Activated T-helper 1 cell treated with anti-CD3 and anti-CD28 coated beads, Interleukin-12 subunit alpha, Interleukin-12 subunit beta, Interleukin-2, Interleukin-4 antibody, amounts not matched to agents 30 ng/mL and 10 ng/mL and 1 ng/mL, durations not matched to agents 14 hours and 24 hours and 36 hours (primary cell): Measurements from ENCODE around the gene DDX47. TPM values are rescaled to one million over a fixed set of nuclear protein-coding genes. Genes with fewer than 3 reads are reported as not detected.

Source experiments
- DNase-seq: peaks from one replicate; pipeline ENCODE4 v3.0.0; 2021; ENCODE audit warnings: low spot score
- H3K27ac Mint-ChIP-seq: one replicate; pipeline ENCODE4 v1.8.0; 2021; ENCODE audit warnings: mild to moderate bottlenecking, mixed read lengths
- H3K27me3 Mint-ChIP-seq: one replicate; pipeline ENCODE4 v1.8.0; 2022; ENCODE audit warnings: mild to moderate bottlenecking, moderate library complexity, mixed read lengths; ENCODE audit not compliant: insufficient read depth
- H3K36me3 Mint-ChIP-seq: one replicate; pipeline ENCODE4 v1.8.0; 2021; ENCODE audit warnings: low read depth, mixed read lengths
- H3K4me1 Mint-ChIP-seq: one replicate; pipeline ENCODE4 v1.8.0; 2021; ENCODE audit warnings: low read depth, mixed read lengths
- H3K4me3 Mint-ChIP-seq: one replicate; pipeline ENCODE4 v1.8.0; 2021; ENCODE audit warnings: mild to moderate bottlenecking, moderate library complexity, mixed read lengths
- H3K9me3 Mint-ChIP-seq: one replicate; pipeline ENCODE4 v1.8.0; 2021; ENCODE audit warnings: mixed read lengths
- intact Hi-C: fragments of 100-400 bp; cut with micrococcal nuclease; formaldehyde crosslinking; loops from one replicate; pipeline ENCODE4 v1.15.1; 2024
- total RNA-seq: library from RNA; stranded (reverse); gene quantifications from 2 replicates; pipeline ENCODE4 v1.2.3, GENCODE V29; 2022

DDX47 gene
- total RNA-seq, result 120 and 127 TPM in 2 replicates

DNA sequence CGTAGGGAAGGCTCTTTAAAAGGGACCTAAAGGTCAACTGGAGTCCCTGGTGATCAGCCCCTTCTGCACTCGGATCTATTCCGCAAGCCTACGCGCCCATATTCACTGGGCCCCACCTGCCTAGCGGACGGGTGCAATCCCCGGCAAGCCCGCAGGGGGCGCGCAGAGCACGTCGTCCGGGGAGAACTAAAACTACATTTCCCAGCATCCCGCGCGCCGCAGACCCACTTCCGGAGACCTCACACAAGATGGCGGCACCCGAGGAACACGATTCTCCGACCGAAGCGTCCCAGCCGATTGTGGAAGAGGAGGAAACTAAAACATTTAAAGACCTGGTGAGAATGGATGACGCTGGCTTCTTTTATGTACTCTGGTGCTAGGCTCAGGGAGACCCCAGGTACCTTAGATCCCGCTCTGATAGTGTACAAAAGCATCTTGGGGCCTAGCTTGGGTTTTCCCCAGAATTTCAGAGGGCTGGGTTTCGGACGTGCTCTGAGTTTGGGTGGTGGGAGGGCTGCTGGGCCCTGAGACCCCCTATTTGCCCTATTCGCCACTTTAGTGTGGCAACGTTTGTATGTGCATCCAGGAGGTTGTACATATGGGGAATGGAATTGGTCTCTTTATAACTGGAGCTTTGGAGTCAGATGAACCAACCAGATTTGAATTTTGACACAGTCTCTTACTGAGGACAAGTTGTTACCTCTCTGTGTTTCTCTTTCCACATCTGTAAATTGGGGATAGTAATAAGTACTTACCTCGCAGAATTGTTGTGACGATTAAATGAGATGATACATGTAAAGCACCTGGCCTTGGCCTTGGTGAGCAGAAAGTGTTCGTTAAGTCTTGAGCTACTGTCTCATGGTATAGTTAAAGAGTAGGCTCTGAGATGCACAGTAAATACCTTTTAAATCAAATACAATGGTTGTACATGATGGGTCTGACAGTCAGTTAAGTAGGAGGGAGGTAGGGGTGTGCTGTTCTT lies at the start of gene DDX47:
Gene DDX47, plus strand, starts transcription at position 227 of the 982 bp plus-strand sequence. Its CDS starts 22 bp downstream, at position 249.
- Mint-ChIP-seq H3K4me1 (peaks cover 52% of the 10 kb centered on the region), H3K36me3 (peaks cover 32% of the 10 kb centered on the region)
- intact Hi-C loops, result loop anchor here (1.0 to 10.0 kb wide), 7 partner anchors 10 to 457 kb away; partner anchors contain the start of genes BORCS5, CDKN1B, GSG1 and HEBP1

DNA sequence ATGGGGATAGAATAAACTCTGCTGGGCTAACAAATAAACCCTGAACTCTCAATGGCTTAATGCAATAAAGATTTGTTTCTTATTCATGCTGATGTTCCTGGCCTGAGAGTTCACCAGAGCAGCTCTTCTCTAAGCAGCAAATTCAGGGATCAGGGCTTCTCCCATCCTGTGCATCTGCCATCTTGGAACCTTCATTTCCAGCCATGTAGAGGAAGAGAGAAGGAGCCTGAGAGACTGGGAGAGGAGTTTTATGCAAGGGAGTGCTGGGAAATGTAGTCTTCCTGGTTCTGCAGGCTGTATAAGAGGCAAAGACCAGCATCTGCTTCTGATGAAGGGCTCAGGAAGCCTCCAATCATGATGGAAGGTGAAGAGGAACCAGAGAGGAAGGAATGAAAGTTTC lies 48.3 kb upstream of the DDX47 start:
- peaks cover 2% of the 10 kb centered on the region for H3K27me3 Mint-ChIP-seq
- H3K4me1 Mint-ChIP-seq, result no peaks in the 10 kb centered on the region
- no peak overlapping the region for H3K4me3 Mint-ChIP-seq
- peaks cover 8% of the 10 kb centered on the region for H3K9me3 Mint-ChIP-seq
- intact Hi-C loops, result no loop called here
- H3K27ac Mint-ChIP-seq, result no peak overlapping the region
- no peak for DNase-seq
- H3K36me3 Mint-ChIP-seq, result peaks cover 13% of the 10 kb centered on the region

More for the DNA sequence above, at the start of gene DDX47:
- peak; percentile 94 for DNase-seq
- peak within 1 kb of the TSS; percentile 85 for H3K4me3 Mint-ChIP-seq
- H3K27ac Mint-ChIP-seq, result peak within 1 kb of the TSS; percentile 81
- no peaks in the 10 kb centered on the region for H3K9me3 Mint-ChIP-seq
- no peaks in the 10 kb centered on the region for H3K27me3 Mint-ChIP-seq

DNA sequence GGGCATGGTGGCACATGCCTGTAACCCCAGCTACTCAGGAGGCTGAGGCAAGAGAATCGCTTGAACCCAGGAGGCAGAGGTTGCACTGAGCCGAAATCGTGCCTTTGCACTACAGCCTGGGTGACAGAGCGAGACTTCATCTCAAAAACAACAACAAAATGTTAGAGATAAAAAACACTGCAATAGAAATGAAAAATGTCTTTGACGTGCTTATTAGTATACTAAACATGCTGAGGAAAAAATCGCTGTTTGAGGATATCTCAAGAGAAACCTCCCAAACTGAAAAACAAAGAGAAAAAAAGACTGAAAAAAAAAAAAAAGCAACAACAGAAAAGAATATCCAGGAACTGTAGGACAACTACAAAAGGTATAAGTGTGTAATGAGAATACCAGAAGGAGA lies 42.9 kb upstream of the DDX47 start:
- Mint-ChIP-seq H3K36me3 (peaks cover 7% of the 10 kb centered on the region), H3K27me3 (peaks cover 3% of the 10 kb centered on the region), H3K4me1 (no peaks in the 10 kb centered on the region), H3K4me3 (no peak overlapping the region), H3K9me3 (peaks cover 19% of the 10 kb centered on the region), H3K27ac (no peak overlapping the region)
- intact Hi-C loops, result no loop called here
- no peak for DNase-seq

DNA sequence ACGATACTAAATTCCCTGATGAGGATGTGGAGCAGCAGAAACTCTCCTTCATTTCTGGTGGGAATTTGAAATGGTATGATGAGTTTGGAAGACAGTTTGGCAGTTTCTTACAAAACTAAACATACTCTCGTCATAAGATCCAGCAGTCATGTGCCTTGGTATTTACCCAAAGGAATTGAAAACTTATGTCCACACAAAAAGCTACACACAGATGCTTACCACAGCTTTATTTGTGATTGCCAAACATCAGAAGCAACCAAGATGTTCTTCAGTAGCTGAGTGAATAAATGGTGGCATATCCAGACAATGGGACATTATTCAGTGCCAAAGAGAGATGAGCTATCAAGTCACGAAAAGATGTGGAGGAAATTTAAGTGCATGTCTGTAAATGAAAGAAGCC lies 38.4 kb upstream of the DDX47 start:
- Mint-ChIP-seq H3K4me1 (no peaks in the 10 kb centered on the region), H3K9me3 (peaks cover 12% of the 10 kb centered on the region), H3K27me3 (peaks cover 7% of the 10 kb centered on the region), H3K36me3 (peaks cover 4% of the 10 kb centered on the region), H3K4me3 (no peak overlapping the region), H3K27ac (no peak overlapping the region)
- intact Hi-C loops, result no loop called here
- DNase-seq, result no peak

DNA sequence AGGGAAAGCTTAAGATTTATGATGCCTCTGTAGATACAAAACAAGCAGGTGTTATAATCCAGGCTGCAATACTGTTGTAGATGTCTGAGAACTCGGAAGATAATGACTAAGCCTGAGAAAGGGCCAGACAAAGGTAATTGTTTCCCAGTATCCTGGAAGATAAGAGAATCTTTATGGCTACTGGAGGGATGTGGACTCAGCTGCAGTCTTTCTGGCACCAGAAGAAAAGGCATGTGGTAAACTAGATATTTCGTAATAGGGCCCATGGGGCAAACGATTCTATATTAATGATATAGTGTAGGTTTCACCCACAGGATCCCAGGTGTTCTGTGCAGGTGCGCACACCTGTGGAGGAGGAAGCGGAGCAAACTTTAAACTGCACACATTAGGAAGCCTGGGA lies 36.9 kb upstream of the DDX47 start:
- Mint-ChIP-seq H3K27ac (no peak overlapping the region), H3K36me3 (peaks cover 3% of the 10 kb centered on the region), H3K4me1 (no peaks in the 10 kb centered on the region), H3K27me3 (peaks cover 6% of the 10 kb centered on the region), H3K4me3 (no peak overlapping the region), H3K9me3 (peaks cover 6% of the 10 kb centered on the region)
- DNase-seq, result no peak
- intact Hi-C loops, result no loop called here

DNA sequence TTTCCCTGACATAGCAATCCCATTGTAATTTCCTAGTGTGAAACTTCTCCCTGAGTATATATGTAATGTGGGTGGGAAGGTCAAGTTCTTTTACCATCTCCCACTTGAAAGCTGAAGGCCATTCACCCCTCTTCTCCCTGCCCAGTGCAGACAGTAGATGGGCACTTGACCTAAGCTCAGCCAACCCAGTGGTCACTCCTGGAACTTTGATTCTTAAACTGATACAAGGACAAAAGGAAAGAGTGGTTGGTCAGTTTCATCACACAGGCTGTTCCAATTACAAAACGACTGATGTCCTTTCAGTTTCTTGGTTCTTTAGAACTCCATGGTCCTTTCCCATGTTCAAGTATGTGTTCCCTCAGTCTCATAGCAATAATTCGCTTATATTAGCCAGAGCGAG lies 36.1 kb upstream of the DDX47 start:
- Mint-ChIP-seq H3K4me1 (no peaks in the 10 kb centered on the region), H3K9me3 (peaks cover 2% of the 10 kb centered on the region), H3K27me3 (peaks cover 6% of the 10 kb centered on the region), H3K27ac (no peak overlapping the region), H3K36me3 (peaks cover 2% of the 10 kb centered on the region), H3K4me3 (no peak overlapping the region)
- DNase-seq, result no peak
- intact Hi-C loops, result no loop called here

DNA sequence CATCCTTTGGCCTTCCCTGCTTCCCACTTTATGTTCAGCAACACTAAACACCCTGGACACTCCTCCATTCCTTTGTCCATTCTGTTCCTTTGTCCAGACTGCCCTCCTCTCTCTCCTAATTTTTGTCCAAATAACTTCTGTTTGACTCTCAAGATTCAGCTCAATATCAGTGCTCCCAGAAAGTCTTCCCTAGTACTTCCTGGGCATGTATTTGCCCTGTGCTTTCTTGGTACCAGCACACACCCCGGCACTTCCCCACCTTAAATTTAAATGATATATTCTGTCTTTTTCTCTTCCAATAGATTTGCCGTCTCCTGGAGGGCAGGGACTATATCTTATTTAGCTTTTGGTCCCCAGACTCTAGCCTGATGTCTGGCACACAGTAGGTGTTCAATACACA lies 34.1 kb upstream of the DDX47 start:
- Mint-ChIP-seq H3K27me3 (peaks cover 6% of the 10 kb centered on the region), H3K27ac (no peak overlapping the region), H3K4me1 (no peaks in the 10 kb centered on the region), H3K4me3 (no peak overlapping the region), H3K9me3 (no peaks in the 10 kb centered on the region), H3K36me3 (peaks cover 3% of the 10 kb centered on the region)
- intact Hi-C loops, result no loop called here
- DNase-seq, result no peak

DNA sequence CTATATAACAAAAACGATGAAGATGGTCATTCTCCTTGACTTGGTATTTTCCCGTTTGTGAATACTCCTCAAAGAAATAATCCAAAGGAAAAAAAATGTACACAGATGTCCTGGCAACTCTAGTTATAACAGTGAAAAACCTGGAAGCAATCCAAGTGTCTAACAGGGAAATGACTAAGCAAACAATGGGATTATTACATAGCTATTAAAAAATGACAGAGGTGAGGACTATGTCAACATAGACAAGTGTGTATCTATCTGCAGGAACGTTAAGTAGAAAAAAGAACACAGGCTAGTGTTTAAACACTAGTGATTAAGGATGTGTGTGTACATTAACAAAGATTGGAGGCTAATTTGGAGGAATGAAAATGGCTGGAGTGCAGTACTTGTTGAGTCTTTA lies 33.6 kb upstream of the DDX47 start:
- peaks cover 3% of the 10 kb centered on the region for H3K36me3 Mint-ChIP-seq
- intact Hi-C loops, result no loop called here

DNA sequence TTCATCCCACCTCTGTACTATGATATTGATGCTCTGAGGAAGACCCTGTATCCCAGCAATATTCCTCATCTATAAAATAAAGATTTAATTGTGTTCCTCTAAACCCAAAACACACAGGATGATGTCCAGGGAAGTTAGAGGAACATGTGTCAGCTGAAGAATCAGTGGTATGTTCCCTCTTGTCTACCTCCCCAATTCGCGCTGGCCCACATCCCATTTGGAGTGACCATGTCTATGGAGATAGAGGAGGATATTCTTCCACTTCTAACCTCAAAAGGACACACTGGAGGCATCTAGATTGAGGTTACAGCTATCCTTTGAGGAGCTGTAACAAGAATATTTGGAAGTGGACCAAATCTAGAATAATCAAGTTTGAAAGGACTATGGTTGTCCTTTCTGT lies 29.0 kb upstream of the DDX47 start:
- DNase-seq, result no peak
- Mint-ChIP-seq H3K27me3 (no peaks in the 10 kb centered on the region), H3K4me3 (no peak overlapping the region), H3K9me3 (no peaks in the 10 kb centered on the region), H3K4me1 (peaks cover 34% of the 10 kb centered on the region), H3K27ac (no peak overlapping the region), H3K36me3 (peaks cover 5% of the 10 kb centered on the region)
- intact Hi-C loops, result no loop called here

More for the DNA sequence above, 33.6 kb upstream of the DDX47 start:
- H3K4me3 Mint-ChIP-seq, result no peak overlapping the region
- no peak for DNase-seq
- peaks cover 6% of the 10 kb centered on the region for H3K27me3 Mint-ChIP-seq
- no peaks in the 10 kb centered on the region for H3K4me1 Mint-ChIP-seq
- H3K27ac Mint-ChIP-seq, result no peak overlapping the region
- H3K9me3 Mint-ChIP-seq, result no peaks in the 10 kb centered on the region

DNA sequence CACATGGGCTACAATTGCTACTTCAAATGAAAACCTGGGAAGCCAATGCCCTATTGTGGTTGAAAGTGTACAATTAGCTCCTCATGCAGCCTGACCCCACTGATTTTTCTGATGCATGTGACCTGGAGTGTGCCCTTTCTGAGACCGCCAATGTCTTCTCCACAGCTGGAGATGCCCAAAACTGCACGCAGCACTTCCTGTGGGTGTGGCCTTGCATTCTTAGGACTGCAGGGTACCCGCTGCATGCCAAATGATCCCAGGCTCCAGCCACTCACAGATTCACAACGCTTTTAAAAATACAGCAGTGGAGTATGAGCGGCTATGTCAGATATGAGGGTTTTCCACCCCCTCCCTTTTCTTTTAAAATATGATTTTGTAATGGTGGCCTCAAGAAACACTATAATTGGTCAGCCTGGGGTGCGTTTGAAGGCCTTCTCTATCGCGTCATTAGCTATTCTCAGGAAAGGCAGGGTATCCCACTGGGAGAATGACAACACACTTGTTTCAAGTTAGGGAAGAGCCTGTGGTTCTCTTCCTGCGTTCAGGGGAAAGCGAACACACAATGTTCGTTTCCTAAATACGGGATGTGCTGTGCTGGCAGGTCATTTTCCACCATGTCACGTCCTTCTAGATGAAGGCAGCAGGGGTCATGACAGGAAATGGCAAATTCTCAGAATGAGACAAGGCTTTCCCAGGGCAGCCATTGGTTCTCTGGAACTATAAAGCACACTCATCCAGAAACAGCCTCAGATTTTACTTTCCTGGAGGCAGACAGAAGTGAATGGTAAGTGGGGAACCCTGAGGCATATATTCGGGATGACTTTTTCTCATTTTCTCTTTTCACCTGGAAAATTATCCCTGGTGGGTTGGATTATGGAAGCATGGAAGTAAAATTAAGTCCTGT lies 28.0 kb upstream of the DDX47 start, which contains the start of gene APOLD1:
Gene APOLD1, plus strand, starts transcription at position 749 of the 904 bp plus-strand sequence. Its CDS starts 33 bp downstream, at position 782.
- no peaks in the 10 kb centered on the region for H3K27me3 Mint-ChIP-seq
- peak within 1 kb of the TSS; percentile 73 for H3K27ac Mint-ChIP-seq
- peak within 1 kb of the TSS; percentile 78 for H3K4me3 Mint-ChIP-seq
- DNase-seq, result no peak
- peaks cover 37% of the 10 kb centered on the region for H3K4me1 Mint-ChIP-seq
- no peaks in the 10 kb centered on the region for H3K9me3 Mint-ChIP-seq
- intact Hi-C loops, result loop anchor here (5.0 kb wide), 2 partner anchors 42 to 257 kb away; partner anchors contain the start of gene FAM234B
- peaks cover 5% of the 10 kb centered on the region for H3K36me3 Mint-ChIP-seq

DNA sequence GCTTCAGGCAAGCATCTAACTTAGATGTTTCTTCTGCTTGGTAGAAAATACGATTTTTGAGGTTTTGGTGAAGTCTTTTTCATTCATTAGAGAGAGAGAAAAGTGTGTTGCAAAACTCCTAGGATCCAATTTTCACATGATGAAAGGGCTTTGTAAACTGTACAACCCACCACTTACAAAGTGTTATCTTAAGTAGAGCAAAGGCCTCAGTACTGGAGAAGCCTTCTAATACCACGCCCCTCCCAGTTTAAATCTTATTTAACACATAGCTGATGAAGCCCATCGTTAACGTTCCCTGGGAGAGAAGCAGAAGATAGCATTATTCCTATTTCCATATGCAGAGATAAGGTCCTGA lies 26.8 kb upstream of the DDX47 start:
- no peak for DNase-seq
- intact Hi-C loops, result loop anchor here (2.0 to 5.0 kb wide), 3 partner anchors 41 to 256 kb away; partner anchors contain the start of gene FAM234B
- H3K27me3 Mint-ChIP-seq, result no peaks in the 10 kb centered on the region
- peak overlapping the region; percentile 78 for H3K4me3 Mint-ChIP-seq
- H3K9me3 Mint-ChIP-seq, result no peaks in the 10 kb centered on the region
- H3K4me1 Mint-ChIP-seq, result peaks cover 42% of the 10 kb centered on the region
- peaks cover 5% of the 10 kb centered on the region for H3K36me3 Mint-ChIP-seq
- H3K27ac Mint-ChIP-seq, result peak overlapping the region; percentile 73

DNA sequence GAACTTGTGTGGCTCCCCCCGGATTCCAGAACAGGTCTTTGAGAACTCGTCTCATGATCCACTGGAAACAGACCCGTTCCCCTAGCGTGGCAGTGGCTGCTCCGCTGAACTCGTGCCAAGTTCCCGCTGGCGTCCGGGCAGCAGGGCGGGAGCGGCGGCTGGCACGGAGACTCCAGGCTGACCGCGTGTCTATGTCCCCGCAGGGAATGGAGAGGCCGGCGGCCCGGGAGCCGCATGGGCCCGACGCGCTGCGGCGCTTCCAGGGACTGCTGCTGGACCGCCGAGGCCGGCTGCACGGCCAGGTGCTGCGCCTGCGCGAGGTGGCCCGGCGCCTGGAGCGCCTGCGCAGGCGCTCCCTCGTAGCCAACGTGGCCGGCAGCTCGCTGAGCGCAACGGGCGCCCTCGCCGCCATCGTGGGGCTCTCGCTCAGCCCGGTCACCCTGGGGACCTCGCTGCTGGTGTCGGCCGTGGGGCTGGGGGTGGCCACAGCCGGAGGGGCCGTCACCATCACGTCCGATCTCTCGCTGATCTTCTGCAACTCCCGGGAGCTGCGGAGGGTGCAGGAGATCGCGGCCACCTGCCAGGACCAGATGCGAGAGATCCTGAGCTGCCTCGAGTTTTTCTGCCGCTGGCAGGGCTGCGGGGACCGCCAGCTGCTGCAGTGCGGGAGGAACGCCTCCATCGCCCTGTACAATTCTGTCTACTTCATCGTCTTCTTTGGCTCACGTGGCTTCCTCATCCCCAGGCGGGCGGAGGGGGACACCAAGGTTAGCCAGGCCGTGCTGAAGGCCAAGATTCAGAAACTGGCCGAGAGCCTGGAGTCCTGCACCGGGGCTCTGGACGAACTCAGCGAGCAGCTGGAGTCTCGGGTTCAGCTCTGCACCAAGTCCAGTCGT lies 26.2 kb upstream of the DDX47 start:
- intact Hi-C loops, result loop anchor here (2.0 to 5.0 kb wide), 3 partner anchors 40 to 255 kb away; partner anchors contain the start of gene FAM234B
- peaks cover 5% of the 10 kb centered on the region for H3K36me3 Mint-ChIP-seq
- H3K27me3 Mint-ChIP-seq, result no peaks in the 10 kb centered on the region
- H3K4me1 Mint-ChIP-seq, result peaks cover 42% of the 10 kb centered on the region
- peak overlapping the region; percentile 89 for H3K4me3 Mint-ChIP-seq
- H3K9me3 Mint-ChIP-seq, result no peaks in the 10 kb centered on the region
- DNase-seq, result peak; percentile 70
- H3K27ac Mint-ChIP-seq, result peak overlapping the region; percentile 88
